Cerebellar nuclear complex (tissue), 1 donor: ENCODE data around the gene RRP1B.
A peak's percentile ranks its signal among the peaks of the same experiment; 100 is the strongest.
"Not testable (repeated sequence)": the region's sequence is repeated elsewhere in the genome, so short reads cannot be mapped to it uniquely, and the experiment has no call there.

Experiments
- DNase-seq, 2 experiments: peaks; one replicate each; lab custom pipeline; 2025; lab: John Stamatoyannopoulos, UW

Gene RRP1B, protein sequence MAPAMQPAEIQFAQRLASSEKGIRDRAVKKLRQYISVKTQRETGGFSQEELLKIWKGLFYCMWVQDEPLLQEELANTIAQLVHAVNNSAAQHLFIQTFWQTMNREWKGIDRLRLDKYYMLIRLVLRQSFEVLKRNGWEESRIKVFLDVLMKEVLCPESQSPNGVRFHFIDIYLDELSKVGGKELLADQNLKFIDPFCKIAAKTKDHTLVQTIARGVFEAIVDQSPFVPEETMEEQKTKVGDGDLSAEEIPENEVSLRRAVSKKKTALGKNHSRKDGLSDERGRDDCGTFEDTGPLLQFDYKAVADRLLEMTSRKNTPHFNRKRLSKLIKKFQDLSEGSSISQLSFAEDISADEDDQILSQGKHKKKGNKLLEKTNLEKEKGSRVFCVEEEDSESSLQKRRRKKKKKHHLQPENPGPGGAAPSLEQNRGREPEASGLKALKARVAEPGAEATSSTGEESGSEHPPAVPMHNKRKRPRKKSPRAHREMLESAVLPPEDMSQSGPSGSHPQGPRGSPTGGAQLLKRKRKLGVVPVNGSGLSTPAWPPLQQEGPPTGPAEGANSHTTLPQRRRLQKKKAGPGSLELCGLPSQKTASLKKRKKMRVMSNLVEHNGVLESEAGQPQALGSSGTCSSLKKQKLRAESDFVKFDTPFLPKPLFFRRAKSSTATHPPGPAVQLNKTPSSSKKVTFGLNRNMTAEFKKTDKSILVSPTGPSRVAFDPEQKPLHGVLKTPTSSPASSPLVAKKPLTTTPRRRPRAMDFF

DNA sequence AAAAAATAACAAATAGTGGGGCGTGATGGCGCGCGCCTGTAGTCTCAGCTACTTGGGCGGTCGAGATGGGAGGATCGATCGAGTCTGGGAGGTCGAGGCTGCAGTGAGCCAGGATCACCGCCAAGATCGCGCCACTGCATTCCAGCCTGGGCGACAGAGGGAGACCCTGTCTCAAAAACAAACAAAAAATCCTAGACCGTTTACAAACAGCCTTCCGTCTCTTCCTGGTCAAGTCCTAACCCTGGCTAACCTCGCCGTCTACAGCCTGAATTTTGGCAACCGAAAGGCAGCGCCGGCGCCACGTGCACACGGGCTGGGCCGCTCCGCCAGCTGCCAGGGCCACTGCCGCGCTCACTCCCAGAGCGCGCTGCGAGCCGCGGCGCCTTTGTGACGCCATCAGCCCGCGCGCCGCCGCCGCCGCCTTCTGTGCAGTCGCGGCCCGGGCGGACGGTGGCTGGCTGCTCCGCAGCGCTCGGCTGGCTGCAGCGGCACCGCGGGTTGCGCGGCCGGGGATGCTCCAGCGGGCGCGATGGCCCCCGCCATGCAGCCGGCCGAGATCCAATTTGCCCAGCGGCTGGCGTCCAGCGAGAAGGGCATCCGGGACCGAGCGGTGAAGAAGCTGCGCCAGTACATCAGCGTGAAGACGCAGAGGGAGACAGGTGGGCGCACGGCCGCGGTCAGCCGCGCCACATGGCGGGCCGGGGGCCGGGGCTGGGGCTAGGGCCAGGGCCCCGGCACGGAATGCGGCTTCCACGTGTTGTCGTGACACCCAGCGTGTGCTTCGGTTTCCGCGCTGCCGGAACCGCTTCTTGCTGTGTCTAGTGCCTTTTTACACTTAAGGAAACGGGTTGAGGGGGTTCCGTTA lies at the start of gene RRP1B, which contains the start of gene HSF2BP:
TSS of gene RRP1B (plus strand) at position 425 of the 865 bp plus-strand sequence. CDS start at position 530, 105 bp downstream.
TSS of gene HSF2BP (minus strand) at position 353 of the 865 bp plus-strand sequence. CDS start 1,392 bp downstream, outside the sequence.
- peak in 1 of 2 experiments; percentile 17 for DNase-seq

- no peak for DNase-seq
Observed at GRCh38 chr21:43611598-43612369, 47.6 kb upstream of the RRP1B start.

- DNase-seq = no peak
Observed at GRCh38 chr21:43613755-43614638, 45.4 kb upstream of the RRP1B start.

DNA sequence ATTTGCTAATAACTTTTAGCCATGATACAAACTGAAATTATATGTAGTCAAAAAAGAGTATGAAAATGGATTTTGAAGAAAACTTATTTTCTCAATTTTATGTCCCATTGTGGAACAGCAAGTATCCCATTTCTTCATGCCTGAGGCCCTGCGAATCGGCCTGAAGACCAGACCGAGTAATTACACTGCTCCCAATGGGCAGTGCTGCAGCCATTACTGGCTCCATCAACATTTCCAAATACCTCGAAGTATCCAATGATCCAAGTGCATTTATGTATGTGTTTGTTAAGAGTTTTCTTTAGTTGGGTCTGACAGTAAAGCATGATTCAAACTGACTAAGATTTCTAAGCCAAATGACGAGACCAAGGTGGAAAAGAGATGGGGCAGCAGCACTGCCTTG lies 44.5 kb upstream of the RRP1B start:
- no peak for DNase-seq

DNA sequence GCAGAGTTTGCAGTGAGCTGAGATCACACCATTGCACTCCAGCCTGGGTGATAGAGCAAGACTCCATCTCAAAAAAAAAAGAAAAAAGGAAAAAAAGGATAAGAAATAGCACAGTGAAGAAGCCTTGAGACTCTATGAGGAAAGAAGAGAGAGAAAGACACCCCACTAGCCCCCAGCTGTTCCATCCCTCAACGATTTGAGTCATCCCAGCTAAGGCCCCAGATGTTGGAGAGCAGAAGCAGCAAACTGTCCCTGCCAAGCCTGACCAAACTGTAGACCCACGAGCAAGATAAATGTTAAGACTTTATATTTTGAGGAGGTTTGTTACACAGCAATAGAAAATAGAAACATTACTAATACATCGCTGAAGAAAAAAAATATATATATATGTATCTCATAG lies 42.5 kb upstream of the RRP1B start:
- DNase-seq = not testable (repeated sequence)

DNA sequence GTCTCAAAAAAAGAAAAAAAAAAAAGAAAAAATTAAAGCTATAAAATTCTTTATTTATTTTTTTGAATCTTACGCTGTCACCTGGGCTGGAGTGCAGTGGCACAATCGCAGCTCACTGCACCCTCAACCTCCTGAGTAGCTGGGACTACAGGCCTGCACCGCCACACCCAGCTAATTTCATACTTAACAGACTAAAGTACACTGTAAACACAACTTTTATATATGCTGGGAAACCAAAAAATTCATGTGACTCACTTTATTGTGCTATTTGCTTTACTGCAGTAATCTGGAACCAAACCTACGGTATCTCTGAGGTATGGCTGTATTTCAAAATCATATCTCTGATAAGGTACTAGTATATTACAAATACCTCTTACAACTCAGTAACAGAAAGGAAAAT lies 40.4 kb upstream of the RRP1B start:
- no peak for DNase-seq

- DNase-seq = no peak
Observed at GRCh38 chr21:43619344-43619743, 40.0 kb upstream of the RRP1B start.

GRCh38 chr21:43619856-43620255 lies 39.5 kb upstream of the RRP1B start:
- DNase-seq = no peak

- no peak for DNase-seq
Observed at GRCh38 chr21:43622796-43623195, 36.6 kb upstream of the RRP1B start.

- no peak for DNase-seq
Observed at GRCh38 chr21:43623588-43623987, 35.8 kb upstream of the RRP1B start.

GRCh38 chr21:43624339-43624738 lies 35.0 kb upstream of the RRP1B start:
- DNase-seq = no peak

DNA sequence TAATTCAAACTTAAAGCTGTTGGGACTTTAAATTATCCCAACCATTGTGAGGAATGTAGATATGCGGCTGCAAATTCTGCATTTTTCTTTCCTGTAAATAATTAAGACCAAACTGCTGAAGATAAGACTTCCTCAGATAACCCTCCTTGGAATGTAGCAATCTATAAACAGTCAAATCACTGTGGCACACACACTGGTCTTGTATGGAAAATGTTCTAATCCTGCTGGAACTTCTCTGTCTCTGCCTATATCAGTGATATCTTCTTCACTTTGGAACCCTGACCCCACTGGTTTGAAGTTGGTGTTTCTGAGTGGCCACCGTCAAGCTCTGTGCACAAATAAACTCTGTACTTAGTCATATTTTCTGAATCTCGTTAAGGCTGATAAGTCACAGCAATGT lies 33.0 kb upstream of the RRP1B start:
- no peak for DNase-seq

- no peak for DNase-seq
Observed at GRCh38 chr21:43627527-43627926, 31.8 kb upstream of the RRP1B start.

DNA sequence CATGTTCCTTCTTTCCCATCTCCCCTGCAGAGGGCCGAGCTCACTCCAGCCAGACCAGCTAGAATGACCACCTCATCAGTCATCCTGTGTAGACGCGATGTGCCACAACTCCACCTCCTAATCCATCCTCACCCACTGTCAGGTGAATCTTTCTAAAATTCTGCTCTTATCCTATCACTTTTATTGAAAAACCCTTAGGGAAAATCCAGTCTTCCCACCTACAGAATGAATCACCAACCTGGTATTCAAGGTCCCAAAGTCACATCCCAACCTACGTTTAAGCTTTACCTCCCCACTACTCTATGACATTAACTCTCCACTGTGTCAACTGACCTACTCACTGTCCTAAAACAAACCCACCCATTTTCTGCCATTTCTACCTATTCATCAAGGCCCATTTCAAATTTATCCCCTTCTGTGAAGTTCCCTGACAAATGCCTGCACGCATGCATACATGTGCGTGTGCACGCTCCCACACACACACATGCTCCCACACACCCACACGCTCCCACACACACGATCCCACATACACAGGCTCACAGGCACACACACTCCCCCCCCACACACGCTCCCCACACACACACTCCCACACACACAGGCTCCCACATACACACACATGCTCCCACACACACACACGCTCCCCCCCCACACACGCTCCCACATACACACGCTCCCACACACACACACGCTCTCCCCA lies 27.8 kb upstream of the RRP1B start:
- no peak for DNase-seq

DNA sequence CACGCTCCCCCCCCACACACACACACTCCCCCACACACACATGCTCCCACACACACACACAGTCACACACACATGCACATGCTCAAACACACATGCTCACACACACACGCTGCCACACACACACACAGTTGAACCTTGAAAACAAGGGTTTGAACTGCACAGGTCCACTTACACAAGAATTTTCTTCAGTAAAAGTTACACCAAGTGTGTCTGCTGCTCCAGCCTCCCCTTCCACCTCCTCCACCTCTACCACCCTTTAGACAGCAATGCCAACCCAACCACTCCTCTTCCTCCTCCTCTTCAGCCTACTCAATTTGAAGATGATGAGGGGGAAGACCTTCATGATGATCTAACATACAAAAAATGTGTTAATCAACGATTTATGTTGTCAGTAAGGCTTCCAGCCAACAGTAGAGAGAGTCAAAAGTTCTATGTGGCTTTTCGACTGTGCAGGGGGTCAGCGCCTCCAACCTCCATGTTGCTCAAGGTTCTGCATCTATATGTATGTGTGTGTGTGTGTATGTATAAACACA lies 26.9 kb upstream of the RRP1B start:
- no peak for DNase-seq

DNA sequence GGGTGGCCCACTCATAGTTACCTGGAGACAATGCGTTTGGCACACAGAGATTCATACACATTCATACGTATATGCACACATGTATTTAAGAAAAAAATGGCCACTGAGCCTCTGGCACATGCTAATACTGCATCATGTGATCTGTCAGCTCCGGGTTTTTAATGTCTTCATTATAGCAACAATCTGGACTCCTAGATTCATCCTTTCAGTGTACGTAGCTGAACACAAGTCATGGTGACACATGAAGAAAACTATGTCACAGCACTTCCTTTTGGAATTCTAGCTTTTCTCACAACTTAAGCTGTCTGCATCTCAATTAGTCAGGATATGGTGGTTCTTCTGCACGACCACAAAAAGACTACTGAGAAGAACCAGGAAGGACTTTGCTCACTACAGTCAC lies 24.7 kb upstream of the RRP1B start:
- no peak for DNase-seq

DNA sequence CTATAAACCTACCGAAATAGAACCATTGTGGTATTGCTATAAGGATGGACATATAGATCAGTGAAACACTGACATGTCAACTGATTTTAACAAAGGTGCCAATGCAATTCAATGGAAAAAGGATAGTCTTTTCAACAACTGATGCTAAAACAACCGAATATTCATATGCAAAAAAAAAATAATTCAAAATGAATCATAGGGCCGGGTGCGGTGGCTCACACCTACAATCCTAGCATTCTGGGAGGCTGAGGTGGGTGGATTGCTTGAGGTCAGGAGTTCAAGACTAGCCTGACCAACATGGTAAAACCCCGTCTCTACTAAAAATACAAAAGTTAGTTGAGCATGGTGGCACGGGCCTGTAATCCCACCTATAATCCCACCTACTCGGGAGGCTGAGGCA lies 23.9 kb upstream of the RRP1B start:
- DNase-seq = no peak

DNA sequence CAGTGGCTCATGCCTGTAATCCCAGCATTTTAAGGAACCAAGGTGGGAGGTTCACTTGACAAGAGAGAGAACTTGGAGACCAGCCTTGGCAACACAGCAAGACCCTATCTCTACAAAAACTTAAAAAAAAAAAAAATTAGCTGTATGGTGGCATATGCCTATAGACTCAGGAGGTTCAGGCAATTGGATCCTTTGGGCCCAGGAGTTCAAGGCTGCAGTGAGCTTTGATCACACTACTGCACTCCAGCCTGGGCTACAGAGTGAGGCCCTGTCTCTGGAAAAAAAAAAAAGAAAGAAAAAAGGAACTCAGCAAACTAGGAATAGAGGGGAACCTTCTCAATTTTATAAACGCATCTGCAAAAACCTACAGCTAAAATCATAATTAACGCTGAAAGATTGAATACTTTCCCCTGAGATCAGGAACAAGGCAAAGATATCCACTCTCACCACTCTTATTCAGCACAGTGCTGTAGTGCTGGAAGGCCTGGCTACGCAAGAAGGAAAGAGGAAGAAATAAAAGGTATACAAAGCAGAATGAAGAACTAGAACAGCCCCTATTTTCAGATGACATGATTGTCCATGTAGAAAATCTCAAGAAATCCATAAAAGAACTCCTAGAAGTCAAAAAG lies 21.7 kb upstream of the RRP1B start:
- no peak for DNase-seq
